Medulla oblongata (tissue), 1 donor: Measurements from ENCODE around the gene C5AR1.
"Not testable (repeated sequence)": the region's sequence is repeated elsewhere in the genome, so short reads cannot be mapped to it uniquely, and the experiment has no call there.

Source experiments
- DNase-seq: peaks from one replicate; pipeline ENCODE4 v3.0.0-alpha.2; 2015; ENCODE audit errors: extremely low spot score

Gene C5AR1

GRCh38 chr19:47331931-47332547 lies 22.4 kb downstream of the C5AR1 start, which contains the start of gene C5AR2:
TSS of gene C5AR2 (plus strand) at chr19:47332175. CDS start at chr19:47340800, 8,625 bp downstream.
- peak; percentile 59 for DNase-seq

DNA sequence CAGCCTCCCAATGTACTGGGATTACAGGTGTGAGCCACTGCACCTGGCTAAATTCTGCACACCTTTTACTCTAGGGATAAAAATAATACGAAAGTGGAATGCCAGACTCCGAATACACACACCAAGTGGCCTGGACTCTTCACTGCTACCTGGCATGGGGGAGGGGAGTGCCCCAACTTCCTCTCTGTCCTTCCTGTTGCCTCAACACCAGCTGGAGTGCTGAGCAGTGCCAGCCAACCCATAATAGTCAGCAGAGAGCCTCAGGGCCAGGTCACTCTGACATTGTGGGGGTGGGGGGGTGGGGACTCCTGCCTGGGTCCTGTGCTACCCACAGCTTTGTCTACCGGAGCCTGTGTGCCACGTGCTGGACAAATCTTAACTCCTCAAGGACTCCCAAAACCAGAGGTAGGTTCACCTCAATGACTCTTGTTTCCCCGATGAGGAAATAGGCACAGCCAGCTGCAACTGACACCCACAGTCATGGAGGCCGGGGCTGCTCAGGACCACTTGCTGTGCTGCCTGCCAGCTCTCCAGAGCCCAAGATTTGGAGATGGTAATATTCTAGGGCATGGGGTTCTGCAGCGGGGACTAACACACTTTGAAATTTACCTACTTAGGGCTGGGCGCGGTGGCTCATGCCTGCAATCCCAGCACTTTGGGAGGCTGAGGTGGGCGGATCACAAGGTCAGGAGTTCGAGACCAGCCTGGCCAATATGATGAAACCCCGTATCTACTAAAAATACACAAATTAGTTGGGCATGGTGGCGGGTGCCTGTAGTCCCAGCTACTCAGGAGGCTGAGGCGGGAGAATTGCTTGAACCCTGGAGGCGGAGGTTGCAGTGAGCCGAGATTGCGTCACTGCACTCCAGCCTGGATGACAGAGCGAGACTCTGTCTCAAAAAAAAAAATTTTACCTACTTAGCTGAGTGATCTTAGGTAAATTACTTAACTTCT lies 27.4 kb downstream of the C5AR1 start:
- peak; percentile 61 for DNase-seq

DNA sequence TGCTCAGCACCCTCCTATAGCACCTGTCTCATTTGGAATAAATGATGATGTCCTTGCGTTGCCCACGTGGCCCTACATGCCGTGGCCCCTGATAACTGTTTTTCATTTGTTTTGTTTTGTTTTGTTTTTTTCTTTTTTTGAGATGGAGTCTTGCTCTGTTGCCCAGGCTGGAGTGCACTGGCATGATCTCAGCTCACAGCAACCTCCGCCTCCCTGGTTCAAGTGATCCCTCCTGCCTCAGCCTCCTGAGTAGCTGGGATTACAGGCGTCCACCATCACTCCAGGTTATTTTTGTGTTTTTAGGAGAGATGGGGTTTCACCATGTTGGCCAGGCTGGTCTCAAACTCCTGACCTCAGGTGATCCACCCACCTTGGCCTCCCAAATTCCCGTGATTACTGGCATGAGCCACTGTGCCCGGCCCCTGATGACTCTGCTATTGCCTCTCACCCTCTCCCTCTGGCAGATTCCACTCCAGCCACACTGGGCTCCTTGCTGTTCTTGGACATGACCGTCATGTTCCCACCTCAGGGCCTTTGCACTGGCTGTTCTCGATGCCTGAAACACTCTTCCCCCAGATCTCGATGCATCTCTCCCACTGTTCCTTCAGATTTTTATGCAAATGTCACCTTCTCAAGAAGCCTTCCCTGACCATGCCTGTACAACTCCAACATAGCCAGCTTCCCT lies 29.7 kb downstream of the C5AR1 start:
- no peak for DNase-seq

DNA sequence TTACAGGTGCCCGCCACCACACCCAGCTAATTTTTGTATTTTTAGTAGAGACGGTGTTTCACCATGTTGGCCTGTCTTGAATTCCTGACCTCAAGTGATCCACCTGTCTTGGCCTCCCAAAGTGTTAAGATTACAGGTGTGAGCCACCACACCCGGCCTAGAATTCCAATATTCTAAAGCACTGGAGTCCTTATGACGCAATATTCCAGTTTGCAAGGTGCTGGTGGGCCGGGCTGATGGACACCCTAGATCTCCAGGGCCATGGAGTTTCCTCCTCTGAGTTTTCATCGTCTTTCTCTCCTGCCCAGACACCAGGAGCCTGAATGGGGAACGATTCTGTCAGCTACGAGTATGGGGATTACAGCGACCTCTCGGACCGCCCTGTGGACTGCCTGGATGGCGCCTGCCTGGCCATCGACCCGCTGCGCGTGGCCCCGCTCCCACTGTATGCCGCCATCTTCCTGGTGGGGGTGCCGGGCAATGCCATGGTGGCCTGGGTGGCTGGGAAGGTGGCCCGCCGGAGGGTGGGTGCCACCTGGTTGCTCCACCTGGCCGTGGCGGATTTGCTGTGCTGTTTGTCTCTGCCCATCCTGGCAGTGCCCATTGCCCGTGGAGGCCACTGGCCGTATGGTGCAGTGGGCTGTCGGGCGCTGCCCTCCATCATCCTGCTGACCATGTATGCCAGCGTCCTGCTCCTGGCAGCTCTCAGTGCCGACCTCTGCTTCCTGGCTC lies 31.0 kb downstream of the C5AR1 start:
- no peak for DNase-seq

DNA sequence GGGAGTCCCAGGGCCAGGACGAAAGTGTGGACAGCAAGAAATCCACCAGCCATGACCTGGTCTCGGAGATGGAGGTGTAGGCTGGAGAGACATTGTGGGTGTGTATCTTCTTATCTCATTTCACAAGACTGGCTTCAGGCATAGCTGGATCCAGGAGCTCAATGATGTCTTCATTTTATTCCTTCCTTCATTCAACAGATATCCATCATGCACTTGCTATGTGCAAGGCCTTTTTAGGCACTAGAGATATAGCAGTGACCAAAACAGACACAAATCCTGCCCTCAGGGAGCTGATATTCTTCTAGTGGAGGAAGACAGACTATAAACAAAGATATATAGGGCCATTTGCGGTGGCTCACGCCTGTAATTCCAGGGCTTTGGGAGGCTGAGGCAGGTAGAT lies 32.1 kb downstream of the C5AR1 start:
- no peak for DNase-seq

DNA sequence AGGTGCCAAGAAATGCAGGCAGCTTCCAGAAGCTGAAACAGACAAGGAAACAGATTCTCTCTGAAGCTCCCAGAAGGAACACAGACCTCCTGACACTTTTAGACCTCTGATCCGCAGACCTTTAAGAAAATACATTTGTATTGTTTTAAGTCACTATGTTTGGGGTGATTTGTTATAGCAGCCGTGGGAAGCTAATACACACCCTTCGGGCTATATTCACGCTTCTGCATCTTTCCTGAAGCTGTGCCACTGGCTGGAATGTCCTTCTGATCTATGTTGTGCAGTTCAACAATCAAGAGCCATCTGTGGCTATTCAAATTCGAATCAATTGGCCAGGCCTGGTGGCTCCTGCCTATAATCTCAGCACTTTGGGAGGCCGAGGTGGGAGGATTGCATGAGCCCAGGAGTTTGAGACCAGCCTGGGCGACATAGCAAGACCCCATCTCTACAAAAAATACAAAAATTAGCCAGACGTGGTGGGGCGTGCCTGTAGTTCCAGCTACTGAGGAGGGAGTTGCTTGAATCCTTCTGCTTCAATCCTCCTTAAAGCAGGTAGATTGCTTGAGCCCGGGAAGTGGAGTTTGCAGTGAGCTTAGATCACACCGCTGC lies 33.6 kb downstream of the C5AR1 start:
- DNase-seq: no peak

GRCh38 chr19:47344425-47344824 lies 34.8 kb downstream of the C5AR1 start:
- no peak for DNase-seq

DNA sequence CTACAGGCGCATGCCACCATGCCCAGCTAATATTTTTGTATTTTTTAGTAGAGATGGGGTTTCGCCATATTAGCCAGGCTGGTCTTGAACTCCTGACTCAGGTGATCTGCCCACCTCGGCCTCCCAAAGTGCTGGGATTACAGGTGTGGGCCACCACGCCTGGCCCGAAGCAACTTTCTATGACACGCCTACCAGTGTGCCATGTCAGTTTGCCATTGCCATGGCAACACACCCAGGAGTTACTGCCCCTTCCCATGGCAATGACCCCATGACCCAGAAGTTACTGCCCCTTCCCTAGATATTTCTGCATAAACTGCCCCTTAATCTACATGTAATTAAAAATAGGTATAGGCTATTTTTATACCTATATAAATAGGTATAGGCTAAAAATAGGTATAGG lies 36.4 kb downstream of the C5AR1 start:
- DNase-seq: not testable (repeated sequence)

DNA sequence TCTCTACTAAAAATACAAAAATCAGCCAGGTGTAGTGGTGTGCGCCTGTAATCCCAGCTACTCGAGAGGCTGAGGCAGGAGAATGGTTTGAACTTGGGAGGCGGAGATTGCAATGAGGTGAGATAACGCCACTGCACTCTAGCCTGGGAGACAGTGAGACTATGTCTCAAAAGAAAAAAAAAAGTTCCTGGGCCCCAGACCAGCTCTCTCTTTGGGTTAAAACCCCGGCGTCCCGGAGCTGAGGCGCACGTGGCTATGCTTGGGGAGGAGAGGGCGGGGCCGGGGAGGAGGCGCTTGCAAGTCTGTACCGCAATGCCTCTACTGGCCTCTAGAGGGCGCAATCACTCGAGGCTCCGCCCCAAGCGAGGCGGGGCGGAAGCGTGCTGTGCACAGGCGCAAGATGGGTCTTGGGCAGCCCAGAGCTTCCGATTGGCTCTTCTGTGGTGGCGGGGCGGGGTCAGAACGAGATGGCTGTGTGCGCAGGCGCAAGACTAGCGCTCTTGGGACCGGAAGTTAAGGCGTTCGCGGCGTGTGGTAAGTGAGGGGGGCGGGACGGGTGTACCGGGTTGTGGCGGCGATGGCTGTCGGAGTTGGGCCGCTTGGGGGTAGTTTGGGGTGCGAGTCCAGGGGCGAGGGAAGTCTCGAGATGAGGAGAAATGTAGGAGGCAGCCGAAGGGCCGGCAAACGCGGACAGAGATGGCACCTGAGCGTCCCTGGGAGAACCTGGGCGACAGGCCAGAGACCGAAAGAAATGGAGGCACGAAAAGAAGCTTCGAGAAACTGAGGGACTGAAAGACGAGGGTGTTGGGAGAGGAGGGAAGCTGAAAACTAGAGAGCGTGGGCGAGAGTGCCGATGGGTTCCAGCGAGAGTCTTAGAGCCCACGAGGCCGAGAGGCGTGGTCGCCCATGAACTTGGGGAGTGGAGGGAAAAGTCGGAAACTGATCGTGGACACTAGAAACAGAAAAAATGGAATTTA lies 39.4 kb downstream of the C5AR1 start, which contains the start of gene DHX34:
DHX34 (plus strand) TSS at position 497 of the 977 bp plus-strand sequence. CDS start 3,716 bp downstream, outside the sequence.
- DNase-seq: peak; percentile 99

GRCh38 chr19:47350630-47351029 lies 41.0 kb downstream of the C5AR1 start:
- no peak for DNase-seq

- peak; percentile 57 for DNase-seq
Observed at GRCh38 chr19:47351548-47351947, 41.9 kb downstream of the C5AR1 start.

GRCh38 chr19:47352095-47352494 lies 42.4 kb downstream of the C5AR1 start:
- DNase-seq: no peak

DNA sequence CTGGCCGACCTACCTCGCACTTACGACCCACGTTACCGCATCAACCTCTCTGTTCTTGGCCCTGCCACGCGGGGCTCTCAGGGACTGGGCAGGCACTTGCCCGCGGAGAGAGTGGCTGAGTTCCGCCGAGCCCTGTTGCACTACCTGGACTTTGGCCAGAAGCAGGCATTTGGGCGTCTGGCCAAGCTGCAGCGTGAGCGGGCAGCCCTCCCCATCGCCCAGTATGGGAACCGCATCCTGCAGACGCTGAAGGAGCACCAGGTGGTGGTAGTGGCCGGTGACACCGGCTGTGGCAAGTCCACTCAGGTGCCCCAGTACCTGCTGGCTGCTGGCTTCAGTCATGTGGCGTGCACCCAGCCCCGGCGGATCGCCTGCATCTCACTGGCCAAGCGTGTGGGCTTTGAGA lies 43.6 kb downstream of the C5AR1 start:
- no peak for DNase-seq

DNA sequence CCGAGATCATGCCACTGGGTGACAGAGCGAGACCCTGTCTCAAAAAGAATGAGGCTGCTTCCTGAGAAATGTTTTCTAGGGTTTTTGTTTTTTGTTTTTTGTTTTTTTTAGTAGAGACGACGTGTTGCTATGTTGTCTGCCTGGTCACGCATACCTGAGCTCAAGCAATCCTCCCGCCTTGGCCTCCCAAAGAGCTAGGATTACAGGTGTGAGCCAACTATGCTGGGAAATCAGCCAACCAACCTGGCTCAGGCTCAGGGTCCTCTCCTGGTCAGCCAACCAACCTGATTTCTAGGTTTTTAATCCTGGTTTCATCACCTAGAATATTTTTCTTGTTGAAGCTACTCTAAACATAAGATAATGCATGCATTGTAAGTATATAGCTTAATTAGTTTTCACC lies 47.2 kb downstream of the C5AR1 start:
- DNase-seq: no peak

DNA sequence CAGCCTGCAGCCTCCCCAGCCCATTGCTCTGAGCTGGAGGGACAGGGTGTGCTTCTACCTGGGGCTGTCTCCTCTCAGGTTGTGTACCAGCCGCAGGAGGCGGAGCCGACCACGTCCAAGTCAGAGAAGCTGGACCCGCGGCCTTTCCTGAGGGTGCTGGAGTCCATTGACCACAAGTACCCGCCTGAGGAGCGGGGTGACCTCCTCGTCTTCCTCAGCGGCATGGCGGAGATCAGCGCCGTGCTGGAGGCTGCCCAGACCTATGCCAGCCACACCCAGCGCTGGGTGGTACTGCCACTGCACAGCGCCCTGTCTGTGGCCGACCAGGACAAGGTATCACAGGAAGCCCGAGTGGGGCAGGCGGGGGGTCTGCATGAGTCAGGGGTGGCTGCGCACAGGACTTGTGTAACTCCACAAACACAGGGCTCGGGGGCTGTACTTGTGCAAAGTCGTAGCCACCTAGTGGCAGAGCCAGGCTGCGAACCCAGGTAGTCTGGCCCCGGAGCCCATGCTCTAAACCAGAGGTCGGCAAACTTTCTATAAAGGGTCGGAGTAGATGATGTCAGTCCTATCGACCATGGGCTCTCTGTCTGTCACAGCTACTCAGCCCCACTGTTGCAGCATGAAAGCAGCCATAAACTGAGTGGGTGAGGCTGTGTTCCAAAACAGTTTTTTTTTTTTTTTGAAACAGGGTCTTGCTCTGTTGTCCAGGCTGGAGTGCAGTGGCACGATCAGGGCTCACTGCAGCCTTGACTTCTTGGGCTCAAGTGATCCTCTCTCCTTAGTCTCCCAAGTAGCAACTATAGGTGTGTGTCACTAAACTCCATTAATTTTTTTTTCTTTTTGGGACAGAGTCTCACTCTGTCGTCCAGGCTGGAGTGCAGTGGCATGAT lies 48.4 kb downstream of the C5AR1 start:
- no peak for DNase-seq

DNA sequence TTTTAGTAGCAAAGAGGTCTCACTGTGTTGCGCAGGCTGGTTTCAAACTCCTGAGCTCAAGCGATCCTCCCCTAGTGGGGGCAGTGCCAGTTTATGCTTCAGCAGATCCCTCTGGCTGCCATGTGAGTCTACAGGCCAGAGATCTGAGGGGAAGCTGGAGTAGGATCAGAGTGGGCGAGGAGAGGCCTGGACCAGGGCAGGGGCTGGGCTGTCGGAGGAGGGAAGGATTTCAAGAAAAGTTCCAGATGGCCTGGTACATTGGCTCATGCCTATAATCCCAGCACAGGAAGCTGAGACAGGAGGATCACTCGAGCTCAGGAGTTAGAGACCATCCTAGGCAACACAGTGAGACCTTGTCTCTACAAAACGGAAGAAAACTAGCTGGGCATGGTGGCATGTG lies 49.3 kb downstream of the C5AR1 start:
- DNase-seq: no peak

- no peak for DNase-seq
Observed at GRCh38 chr19:47362321-47362720, 52.7 kb downstream of the C5AR1 start.

DNA sequence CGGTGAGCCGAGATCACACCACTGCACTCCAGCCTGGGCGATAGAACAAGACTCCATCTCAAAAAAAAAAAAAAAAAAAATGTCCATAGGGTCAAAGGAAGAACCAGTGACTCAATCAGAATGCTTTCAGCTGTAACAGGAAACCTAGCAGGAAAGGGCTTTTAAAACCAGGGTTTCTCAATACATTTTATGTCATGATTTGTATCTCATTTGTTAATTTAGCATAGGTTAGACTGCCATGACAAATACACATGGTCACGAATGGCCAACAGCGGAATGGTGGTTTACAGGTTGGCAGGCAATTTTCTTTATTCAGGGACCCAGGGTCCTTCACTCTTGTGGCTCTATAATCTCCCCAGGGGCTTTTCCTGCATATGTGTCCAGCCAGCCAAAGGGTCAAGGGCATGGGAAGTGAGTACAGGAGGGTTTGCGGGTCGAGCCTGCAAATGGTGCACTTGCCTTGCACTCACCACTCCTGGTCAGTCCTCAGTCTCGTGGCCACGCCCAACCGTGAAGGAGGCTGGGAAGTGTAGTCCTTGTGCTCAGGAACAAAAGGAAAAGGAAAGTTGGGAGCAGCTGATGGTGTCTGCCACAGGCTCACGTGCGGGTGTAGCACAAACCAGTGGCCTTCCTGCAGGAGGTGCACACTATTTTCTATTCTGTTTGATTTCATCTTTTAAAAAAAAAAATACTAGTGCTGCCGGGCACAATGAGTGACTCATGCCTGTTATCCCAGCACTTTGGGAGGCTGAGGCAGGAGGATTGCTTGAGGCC lies 54.3 kb downstream of the C5AR1 start:
- no peak for DNase-seq
